SK-N-SH (cell line): Measurements from ENCODE around the gene TEX22. TPM values are rescaled to one million over a fixed set of nuclear protein-coding genes. Genes with fewer than 3 reads are reported as not detected.

ENCODE experiments used
- CTCF ChIA-PET: fragments of 300-600, 350-600 bp; formaldehyde crosslinking; extraction: SDS; loops from one replicate; lab custom pipeline; 2021; lab: Yijun Ruan, JAX
- POLR2A ChIA-PET: fragments of 350-600 bp; sonication (Branson Sonifier 250); formaldehyde crosslinking; extraction: SDS; loops from one replicate; lab custom pipeline; 2020; ENCODE audit warnings: antibody characterized with exemption, inconsistent platforms; lab: Yijun Ruan, JAX
- DNase-seq: peaks from one replicate; pipeline ENCODE4 v3.0.0; 2012
- H2AFZ ChIP-seq: fragments of 200-600 bp; sonication (generic); 2 replicates; pipeline ENCODE4 v1.8.1; 2016; ENCODE audit warnings: antibody characterized with exemption, mild to moderate bottlenecking, low read depth
- H3F3A ChIP-seq: fragments of 200-600 bp; sonication (generic); replicated peaks from 2 replicates; pipeline ENCODE3; 2016; ENCODE audit warnings: antibody characterized with exemption, mild to moderate bottlenecking; ENCODE audit not compliant: insufficient read depth
- H3K27ac ChIP-seq, 2 experiments: fragments of 200-500 bp in 1 of 2; fragments of 200-600 bp in 1 of 2; sonication (Bioruptor generic) in 1 of 2; sonication (generic), shearing (Covaris generic) in 1 of 2; 2 replicates each; pipeline versions ENCODE4 v1.5.1 to v1.6.1; 2014 to 2016; ENCODE audit warnings: low read depth in 2 of 2, inconsistent platforms in 1 of 2, low read length in 1 of 2, mild to moderate bottlenecking in 1 of 2, mixed read lengths in 1 of 2
- H3K27me3 ChIP-seq: fragments of 200-600 bp; sonication (generic), shearing (Covaris generic); 2 replicates; pipeline ENCODE4 v1.6.1; 2016; ENCODE audit warnings: mixed run types; ENCODE audit not compliant: insufficient read depth
- H3K36me3 ChIP-seq, 2 experiments: fragments of 200-500 bp in 1 of 2; fragments of 200-600 bp in 1 of 2; sonication (Bioruptor generic) in 1 of 2; sonication (generic) in 1 of 2; replicated peaks in 1 of 2; 2 replicates each; pipeline versions ENCODE3 to v1.5.1; 2014 to 2016; ENCODE audit warnings: low read length in 1 of 2, mild to moderate bottlenecking in 1 of 2; ENCODE audit not compliant: insufficient read depth in 2 of 2, control insufficient read depth in 1 of 2
- H3K4me1 ChIP-seq, 2 experiments: fragments of 200-500 bp in 1 of 2; fragments of 200-600 bp in 1 of 2; sonication (Bioruptor generic) in 1 of 2; sonication (generic), shearing (Covaris generic) in 1 of 2; 2 replicates each; pipeline versions ENCODE4 v1.5.1 to v1.6.1; 2014 to 2016; ENCODE audit warnings: low read depth in 1 of 2, low read length in 1 of 2, mixed run types in 1 of 2; ENCODE audit not compliant: insufficient read depth in 2 of 2, control insufficient read depth in 1 of 2
- H3K4me2 ChIP-seq: fragments of 200-600 bp; sonication (generic), shearing (Covaris generic); 2 replicates; pipeline ENCODE4 v1.6.1; 2017; ENCODE audit warnings: mixed run types
- H3K4me3 ChIP-seq, 2 experiments: fragments of 200-500 bp in 1 of 2; fragments of 200-600 bp in 1 of 2; sonication (Bioruptor generic) in 1 of 2; sonication (generic), shearing (Covaris generic) in 1 of 2; 2 replicates each; pipeline versions ENCODE4 v1.5.1 to v1.8.1; 2014 to 2016; ENCODE audit warnings: low read depth in 2 of 2, inconsistent platforms in 1 of 2, low read length in 1 of 2, mild to moderate bottlenecking in 1 of 2, mixed read lengths in 1 of 2, moderate library complexity in 1 of 2
- H3K79me2 ChIP-seq: fragments of 200-600 bp; sonication (generic); 2 replicates; pipeline ENCODE4 v1.8.1; 2017; ENCODE audit warnings: mild to moderate bottlenecking; ENCODE audit not compliant: insufficient read depth
- H3K9ac ChIP-seq: fragments of 200-600 bp; sonication (generic); 2 replicates; pipeline ENCODE4 v1.6.1; 2017; ENCODE audit warnings: mixed run types
- H3K9me2 ChIP-seq: fragments of 200-600 bp; sonication (generic); 2 replicates; pipeline ENCODE4 v1.6.1; 2017; ENCODE audit warnings: mixed run types
- H3K9me3 ChIP-seq: fragments of 200-600 bp; sonication (generic); 2 replicates; pipeline ENCODE4 v1.6.1; 2017; ENCODE audit warnings: mixed run types, mild to moderate bottlenecking, moderate library complexity
- H4K20me1 ChIP-seq: fragments of 200-600 bp; sonication (generic); 2 replicates; pipeline ENCODE4 v1.6.1; 2017; ENCODE audit warnings: mild to moderate bottlenecking, mixed run types; ENCODE audit not compliant: insufficient read depth
- ELF1 ChIP-seq: IDR thresholded peaks from 2 replicates; pipeline ENCODE4 v1.4.0; 2012
- EP300 ChIP-seq, 2 experiments: IDR thresholded peaks; 2 replicates each; pipeline versions ENCODE4 v1.4.0 to v1.6.1; 2012; ENCODE audit warnings: borderline replicate concordance in 1 of 2, low read depth in 1 of 2, low read length in 1 of 2
- EZH2phosphoT487 ChIP-seq: fragments of 200-600 bp; sonication (generic); IDR thresholded peaks from 2 replicates; pipeline ENCODE4 v1.6.1; 2017; ENCODE audit warnings: low read depth, mixed run types, mild to moderate bottlenecking, antibody characterized with exemption, moderate library complexity, borderline replicate concordance
- FOSL2 ChIP-seq: IDR thresholded peaks from 2 replicates; pipeline ENCODE4 v1.4.0; 2012; ENCODE audit warnings: low read depth, mild to moderate bottlenecking, moderate library complexity, borderline replicate concordance
- GABPA ChIP-seq: IDR thresholded peaks from 2 replicates; pipeline ENCODE4 v1.4.0; 2012; ENCODE audit warnings: low read depth, mild to moderate bottlenecking
- GATA2 ChIP-seq: sonication (generic); formaldehyde crosslinking; IDR thresholded peaks from 2 replicates; pipeline ENCODE4 v1.5.0; 2020; ENCODE audit warnings: mild to moderate bottlenecking, missing genetic modification reagents
- MXI1 ChIP-seq: IDR thresholded peaks from 2 replicates; pipeline ENCODE4 v1.6.1; 2012; ENCODE audit warnings: mild to moderate bottlenecking, low read depth, low read length, improper control_type of control experiment
- NFIC ChIP-seq: IDR thresholded peaks from 2 replicates; pipeline ENCODE4 v1.4.0; 2012; ENCODE audit warnings: borderline replicate concordance
- NRF1 ChIP-seq: IDR thresholded peaks from 2 replicates; pipeline ENCODE4 v1.6.1; 2012; ENCODE audit warnings: low read depth, mild to moderate bottlenecking, low read length
- POLR2AphosphoS5 ChIP-seq: IDR thresholded peaks from 2 replicates; pipeline ENCODE4 v1.6.1; 2012; ENCODE audit warnings: low read depth, low read length
- RCOR1 ChIP-seq: fragments of 150-350 bp; IDR thresholded peaks from 2 replicates; pipeline ENCODE4 v1.6.1; 2017; ENCODE audit warnings: antibody characterized with exemption, low read length
- RFX5 ChIP-seq: IDR thresholded peaks from 2 replicates; pipeline ENCODE4 v1.6.1; 2012; ENCODE audit warnings: mild to moderate bottlenecking, improper control_type of control experiment, low read length
- SIN3A ChIP-seq: IDR thresholded peaks from 2 replicates; pipeline ENCODE4 v1.6.1; 2012; ENCODE audit warnings: low read depth, mild to moderate bottlenecking, low read length, moderate library complexity, borderline replicate concordance
- SMC3 ChIP-seq: IDR thresholded peaks from 2 replicates; pipeline ENCODE4 v1.6.1; 2012; ENCODE audit warnings: low read depth, low read length, improper control_type of control experiment
- TAF1 ChIP-seq: IDR thresholded peaks from 2 replicates; pipeline ENCODE4 v1.6.1; 2012; ENCODE audit warnings: low read depth, mild to moderate bottlenecking, low read length, moderate library complexity, borderline replicate concordance
- TCF12 ChIP-seq: IDR thresholded peaks from 2 replicates; pipeline ENCODE4 v1.4.0; 2012
- TEAD4 ChIP-seq: IDR thresholded peaks from 2 replicates; pipeline ENCODE4 v1.4.0; 2012; ENCODE audit warnings: mild to moderate bottlenecking, borderline replicate concordance; ENCODE audit not compliant: insufficient read depth
- WGBS: methylation state at CpG from one replicate; pipeline ENCODE4 v1.1.6; 2017; ENCODE audit warnings: low lambda C conversion rate; 5-methylcytosine and 5-hydroxymethylcytosine counted together
- polyA plus RNA-seq, 3 experiments: library from polyadenylated mRNA; depleted of rRNA; stranded (reverse); fragments of >200 nt; gene quantifications; 2 replicates each; pipeline ENCODE4 v1.2.3, GENCODE V29; 2012
- TF ChIP-seq, protein P1 (sequence below): IDR thresholded peaks from 2 replicates; pipeline ENCODE4 v1.4.0; 2012; ENCODE audit warnings: low read depth, borderline replicate concordance
- TF ChIP-seq, protein P2 (sequence below): fragments of 150-350 bp; IDR thresholded peaks from 2 replicates; pipeline ENCODE4 v1.6.1; 2017; ENCODE audit warnings: antibody characterized with exemption, low read length, low read depth, borderline replicate concordance

TEX22 gene
- polyA plus RNA-seq, 1 of the 3 experiments (the other 2 are of a cell fraction): 0.26 TPM

DNA sequence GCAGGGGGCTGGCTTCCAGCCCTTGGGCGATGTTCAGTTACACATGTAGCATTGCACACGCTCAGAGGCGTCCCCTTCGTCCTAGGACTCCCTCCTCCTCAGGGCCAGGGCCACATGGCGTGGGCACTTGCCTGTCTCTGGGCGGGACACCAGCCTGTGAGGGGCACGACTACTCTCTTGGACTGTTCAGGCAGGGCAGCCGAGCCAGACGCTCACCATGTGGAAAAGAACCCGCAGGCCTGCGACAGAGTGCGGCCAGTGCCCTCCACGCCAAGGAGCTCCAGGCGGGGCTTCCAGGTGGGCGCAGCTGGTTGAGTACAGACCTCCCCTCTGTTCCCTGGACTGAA, 42.2 kb downstream of the TEX22 start (continued):
- TF ChIP-seq, protein P1, sequence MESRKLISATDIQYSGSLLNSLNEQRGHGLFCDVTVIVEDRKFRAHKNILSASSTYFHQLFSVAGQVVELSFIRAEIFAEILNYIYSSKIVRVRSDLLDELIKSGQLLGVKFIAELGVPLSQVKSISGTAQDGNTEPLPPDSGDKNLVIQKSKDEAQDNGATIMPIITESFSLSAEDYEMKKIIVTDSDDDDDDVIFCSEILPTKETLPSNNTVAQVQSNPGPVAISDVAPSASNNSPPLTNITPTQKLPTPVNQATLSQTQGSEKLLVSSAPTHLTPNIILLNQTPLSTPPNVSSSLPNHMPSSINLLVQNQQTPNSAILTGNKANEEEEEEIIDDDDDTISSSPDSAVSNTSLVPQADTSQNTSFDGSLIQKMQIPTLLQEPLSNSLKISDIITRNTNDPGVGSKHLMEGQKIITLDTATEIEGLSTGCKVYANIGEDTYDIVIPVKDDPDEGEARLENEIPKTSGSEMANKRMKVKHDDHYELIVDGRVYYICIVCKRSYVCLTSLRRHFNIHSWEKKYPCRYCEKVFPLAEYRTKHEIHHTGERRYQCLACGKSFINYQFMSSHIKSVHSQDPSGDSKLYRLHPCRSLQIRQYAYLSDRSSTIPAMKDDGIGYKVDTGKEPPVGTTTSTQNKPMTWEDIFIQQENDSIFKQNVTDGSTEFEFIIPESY: no peak
- TF ChIP-seq TEAD4 (no peak), TAF1 (no peak), MXI1 (no peak), GABPA (no peak)

DNA sequence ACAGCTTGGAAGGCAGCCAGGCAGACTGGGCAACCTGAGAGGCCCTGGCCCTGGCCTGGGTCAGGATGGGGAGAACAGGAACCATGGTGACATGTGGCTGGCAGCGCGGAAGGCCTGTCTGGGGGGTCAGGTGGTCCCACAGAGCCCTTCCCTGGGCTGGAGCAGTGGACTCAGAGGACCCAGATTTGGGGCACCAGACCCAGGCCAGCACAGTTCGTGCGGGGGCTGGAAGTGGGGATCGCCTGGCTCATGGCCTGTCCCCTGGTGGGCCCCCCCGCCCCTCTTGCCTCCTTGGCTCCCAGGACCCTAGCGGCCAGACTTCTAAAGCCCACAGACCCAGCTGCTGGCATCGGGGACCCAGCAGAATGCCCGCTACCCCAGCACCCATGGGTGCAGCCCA, 42.7 kb downstream of the TEX22 start:
- Histone ChIP-seq H3K79me2 (peaks cover 63% of the 10 kb centered on the region), H3K9ac (no peak overlapping the region), H3K4me3 (no peak overlapping the region), H4K20me1 (peaks cover 52% of the 10 kb centered on the region), H3K4me1 (peaks cover 0 to 8% of the 10 kb centered on the region in 2 experiments; a peak in 1 of 4 replicates), H2AFZ (no peak overlapping the region), H3K27ac (no peak overlapping the region; a peak in 1 of 4 replicates), H3K36me3 (peaks cover 3 to 36% of the 10 kb centered on the region in 2 experiments), H3K4me2 (no peak overlapping the region), H3K27me3 (no peaks in the 10 kb centered on the region), H3K9me3 (no peaks in the 10 kb centered on the region), H3K9me2 (no peaks in the 10 kb centered on the region), H3F3A (no peaks in the 10 kb centered on the region)
- no CpG with 5 or more reads among the region's 9 CpGs for WGBS
- no peak for DNase-seq
- CTCF ChIA-PET: interaction anchor here (0.6 to 3.0 kb wide), 5 partner anchors 10 to 109 kb away, joined by 3 to 11 read pairs (median 4); no protein-coding TSS in a partner anchor
- TF ChIP-seq, protein P2, sequence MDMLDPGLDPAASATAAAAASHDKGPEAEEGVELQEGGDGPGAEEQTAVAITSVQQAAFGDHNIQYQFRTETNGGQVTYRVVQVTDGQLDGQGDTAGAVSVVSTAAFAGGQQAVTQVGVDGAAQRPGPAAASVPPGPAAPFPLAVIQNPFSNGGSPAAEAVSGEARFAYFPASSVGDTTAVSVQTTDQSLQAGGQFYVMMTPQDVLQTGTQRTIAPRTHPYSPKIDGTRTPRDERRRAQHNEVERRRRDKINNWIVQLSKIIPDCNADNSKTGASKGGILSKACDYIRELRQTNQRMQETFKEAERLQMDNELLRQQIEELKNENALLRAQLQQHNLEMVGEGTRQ: no peak
- TF ChIP-seq TCF12: no peak
- TF ChIP-seq ELF1: no peak
- no peak for TF ChIP-seq NRF1
- TF ChIP-seq GATA2 (CRISPR knock-in tag): no peak
- TF ChIP-seq NFIC: no peak
- TF ChIP-seq SIN3A: no peak
- TF ChIP-seq RCOR1: no peak
- no peak for TF ChIP-seq FOSL2
- TF ChIP-seq POLR2AphosphoS5: no peak
- TF ChIP-seq EP300 (IDR thresholded peaks at IDR 0.05; ENCODE audit: borderline replicate concordance in 1 of 2, low read depth in 1 of 2, low read length in 1 of 2): no peak
- TF ChIP-seq RFX5: no peak
- no peak for TF ChIP-seq EZH2phosphoT487
- no peak for TF ChIP-seq SMC3
- POLR2A ChIA-PET: no interaction called here
